ENCODE data around the gene CADPS2. TPM values are rescaled to one million over a fixed set of nuclear protein-coding genes. Genes with fewer than 3 reads are reported as not detected.

The CADPS2 gene
- total RNA-seq, 5 donors from 2014 or later (not counting 1 experiment from before 2014, with no cell fraction given): 0.15 to 0.28 (median 0.16) TPM; not detected in 2

- Histone ChIP-seq H3K9me3 (no peaks in the 10 kb centered on the region), H3K27ac (ENCODE audit: low read length) (no peak overlapping the region), H3K36me3 (ENCODE audit: control insufficient read depth in 2 of 2, extremely low read depth in 1 of 2, insufficient read depth in 1 of 2, low read length in 1 of 2) (no peaks in the 10 kb centered on the region), H3K27me3 (replicated peaks in 1 of 2; ENCODE audit: control insufficient read depth in 2 of 2, extremely low read depth in 1 of 2, insufficient read depth in 2 of 2, low read length in 1 of 2) (no peaks in the 10 kb centered on the region), H3K4me1 (ENCODE audit: control insufficient read depth in 1 of 2, extremely low read depth in 1 of 2, insufficient read depth in 2 of 2, low read length in 2 of 2) (no peaks in the 10 kb centered on the region), H3K4me3 (ENCODE audit: control insufficient read depth in 1 of 2, extremely low read depth in 1 of 2, low read length in 1 of 2) (no peak overlapping the region)
- Mint-ChIP-seq H3K4me1 (no peaks in the 10 kb centered on the region), H3K36me3 (no peaks in the 10 kb centered on the region), H3K27ac (no peak overlapping the region), H3K27me3 (no peaks in the 10 kb centered on the region), H3K4me3 (no peak overlapping the region), H3K9me3 (peaks cover 8 to 22% (median 16%) of the 10 kb centered on the region in 3 donors)
- ATAC-seq (replicated peaks in 1 of 4) (no peak), DNase-seq (no peak)
- 80% methylated on average over 1 of the region's 4 CpGs for WGBS (ENCODE audit: insufficient coverage)
- ChIA-PET CTCF (no interaction called here), POLR2A (no interaction called here)
These were observed 211.8 kb downstream of the CADPS2 start for GRCh38 chr7:122674502-122674901.

GRCh38 chr7:122673951-122674350, 212.3 kb downstream of the CADPS2 start:
- Histone ChIP-seq H3K9me3 (no peaks in the 10 kb centered on the region), H3K36me3 (ENCODE audit: control insufficient read depth in 2 of 2, extremely low read depth in 1 of 2, insufficient read depth in 1 of 2, low read length in 1 of 2) (no peaks in the 10 kb centered on the region), H3K4me1 (ENCODE audit: control insufficient read depth in 1 of 2, extremely low read depth in 1 of 2, insufficient read depth in 2 of 2, low read length in 2 of 2) (no peaks in the 10 kb centered on the region), H3K27me3 (replicated peaks in 1 of 2; ENCODE audit: control insufficient read depth in 2 of 2, extremely low read depth in 1 of 2, insufficient read depth in 2 of 2, low read length in 1 of 2) (no peaks in the 10 kb centered on the region), H3K27ac (ENCODE audit: low read length) (no peak overlapping the region), H3K4me3 (ENCODE audit: control insufficient read depth in 1 of 2, extremely low read depth in 1 of 2, low read length in 1 of 2) (no peak overlapping the region)
- Mint-ChIP-seq H3K27me3 (no peaks in the 10 kb centered on the region), H3K9me3 (peaks cover 8 to 20% (median 12%) of the 10 kb centered on the region in 3 donors), H3K36me3 (no peaks in the 10 kb centered on the region), H3K4me1 (no peaks in the 10 kb centered on the region), H3K27ac (no peak overlapping the region), H3K4me3 (no peak overlapping the region)
- CTCF ChIA-PET: interaction anchor here in 1 of 2 donors (0.5 kb wide), 1 partner anchor 579 kb away, joined by 3 read pairs; no protein-coding TSS in a partner anchor
- POLR2A ChIA-PET: no interaction called here
- 95% methylated on average over 19 of the region's 21 CpGs for WGBS (ENCODE audit: insufficient coverage)
- ATAC-seq (replicated peaks in 1 of 4) (no peak), DNase-seq (no peak)

- ATAC-seq (replicated peaks in 1 of 4) (no peak), DNase-seq (no peak)
- no peak overlapping the region for H3K27ac Mint-ChIP-seq
- Histone ChIP-seq H3K4me3 (ENCODE audit: control insufficient read depth in 1 of 2, extremely low read depth in 1 of 2, low read length in 1 of 2) (no peak overlapping the region), H3K27ac (ENCODE audit: low read length) (no peak overlapping the region), H3K4me1 (ENCODE audit: control insufficient read depth in 1 of 2, extremely low read depth in 1 of 2, insufficient read depth in 2 of 2, low read length in 2 of 2) (no peaks in the 10 kb centered on the region), H3K36me3 (ENCODE audit: control insufficient read depth in 2 of 2, extremely low read depth in 1 of 2, insufficient read depth in 1 of 2, low read length in 1 of 2) (no peaks in the 10 kb centered on the region), H3K27me3 (replicated peaks in 1 of 2; ENCODE audit: control insufficient read depth in 2 of 2, extremely low read depth in 1 of 2, insufficient read depth in 2 of 2, low read length in 1 of 2) (no peaks in the 10 kb centered on the region), H3K9me3 (no peaks in the 10 kb centered on the region)
- H3K4me3 Mint-ChIP-seq: no peak overlapping the region
- POLR2A ChIA-PET: no interaction called here
- no peaks in the 10 kb centered on the region for H3K4me1 Mint-ChIP-seq
- H3K27me3 Mint-ChIP-seq: no peaks in the 10 kb centered on the region
- CTCF ChIA-PET: no interaction called here
- no peaks in the 10 kb centered on the region for H3K36me3 Mint-ChIP-seq
- peaks cover 4 to 13% (median 8%) of the 10 kb centered on the region in 3 donors for H3K9me3 Mint-ChIP-seq
- WGBS (ENCODE audit: insufficient coverage): 94% methylated on average over 8 of the region's 8 CpGs
These were observed 213.7 kb downstream of the CADPS2 start for GRCh38 chr7:122672536-122672935.

DNA sequence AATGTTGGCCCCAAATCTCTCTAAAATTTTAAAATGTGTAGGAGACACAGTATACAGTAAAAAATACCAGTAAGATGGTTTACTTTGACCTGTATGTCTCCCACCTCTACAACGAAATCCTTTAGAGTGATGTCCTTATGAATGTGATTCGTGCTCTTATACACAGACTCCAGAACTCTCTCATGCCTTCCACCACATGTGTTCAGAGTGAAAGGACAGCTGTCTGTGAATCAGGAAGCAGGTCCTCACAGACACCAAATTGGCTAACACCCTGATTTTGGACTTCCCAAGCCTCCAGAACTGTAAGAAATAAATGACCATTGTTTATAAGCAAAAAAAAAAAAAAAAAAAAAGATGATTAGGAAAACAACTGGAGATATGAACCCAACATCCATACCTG, 222.5 kb downstream of the CADPS2 start:
- H3K27ac Mint-ChIP-seq: no peak overlapping the region
- no peak overlapping the region for H3K4me3 Mint-ChIP-seq
- no peaks in the 10 kb centered on the region for H3K4me1 Mint-ChIP-seq
- ChIA-PET POLR2A (no interaction called here), CTCF (no interaction called here)
- no peaks in the 10 kb centered on the region for H3K36me3 Mint-ChIP-seq
- Histone ChIP-seq H3K9me3 (no peaks in the 10 kb centered on the region), H3K36me3 (ENCODE audit: control insufficient read depth in 2 of 2, extremely low read depth in 1 of 2, insufficient read depth in 1 of 2, low read length in 1 of 2) (no peaks in the 10 kb centered on the region), H3K4me1 (ENCODE audit: control insufficient read depth in 1 of 2, extremely low read depth in 1 of 2, insufficient read depth in 2 of 2, low read length in 2 of 2) (no peaks in the 10 kb centered on the region), H3K4me3 (ENCODE audit: control insufficient read depth in 1 of 2, extremely low read depth in 1 of 2, low read length in 1 of 2) (no peak overlapping the region), H3K27me3 (replicated peaks in 1 of 2; ENCODE audit: control insufficient read depth in 2 of 2, extremely low read depth in 1 of 2, insufficient read depth in 2 of 2, low read length in 1 of 2) (no peaks in the 10 kb centered on the region), H3K27ac (ENCODE audit: low read length) (no peak overlapping the region)
- H3K27me3 Mint-ChIP-seq: no peaks in the 10 kb centered on the region
- peaks cover 0 to 3% (median 0%) of the 10 kb centered on the region in 3 donors for H3K9me3 Mint-ChIP-seq
- no peak for DNase-seq
- no peak for ATAC-seq (replicated peaks in 1 of 4)
- WGBS (ENCODE audit: insufficient coverage): no CpG with 5 or more reads among the region's 2 CpGs

- Histone ChIP-seq H3K4me1 (ENCODE audit: control insufficient read depth in 1 of 2, extremely low read depth in 1 of 2, insufficient read depth in 2 of 2, low read length in 2 of 2) (no peaks in the 10 kb centered on the region), H3K27ac (ENCODE audit: low read length) (no peak overlapping the region), H3K4me3 (ENCODE audit: control insufficient read depth in 1 of 2, extremely low read depth in 1 of 2, low read length in 1 of 2) (no peak overlapping the region), H3K9me3 (no peaks in the 10 kb centered on the region), H3K36me3 (ENCODE audit: control insufficient read depth in 2 of 2, extremely low read depth in 1 of 2, insufficient read depth in 1 of 2, low read length in 1 of 2) (no peaks in the 10 kb centered on the region), H3K27me3 (replicated peaks in 1 of 2; ENCODE audit: control insufficient read depth in 2 of 2, extremely low read depth in 1 of 2, insufficient read depth in 2 of 2, low read length in 1 of 2) (no peaks in the 10 kb centered on the region)
- WGBS (ENCODE audit: insufficient coverage): no CpG with 5 or more reads among the region's 2 CpGs
- Mint-ChIP-seq H3K27ac (no peak overlapping the region), H3K36me3 (no peaks in the 10 kb centered on the region), H3K27me3 (no peaks in the 10 kb centered on the region), H3K4me1 (no peaks in the 10 kb centered on the region), H3K4me3 (no peak overlapping the region), H3K9me3 (peaks cover 2 to 7% (median 3%) of the 10 kb centered on the region in 3 donors)
- ATAC-seq (replicated peaks in 1 of 4): no peak
- DNase-seq: no peak
- POLR2A ChIA-PET: no interaction called here
- CTCF ChIA-PET: no interaction called here
These were observed 227.4 kb downstream of the CADPS2 start for GRCh38 chr7:122658856-122659255.

GRCh38 chr7:122653685-122654084, 232.6 kb downstream of the CADPS2 start:
- H3K27ac ChIP-seq (ENCODE audit: low read length): no peak overlapping the region
- CTCF ChIA-PET: no interaction called here
- POLR2A ChIA-PET: no interaction called here
- no peaks in the 10 kb centered on the region for H3K9me3 ChIP-seq
- Mint-ChIP-seq H3K27ac (no peak overlapping the region), H3K4me3 (no peak overlapping the region), H3K4me1 (no peaks in the 10 kb centered on the region), H3K27me3 (no peaks in the 10 kb centered on the region), H3K36me3 (no peaks in the 10 kb centered on the region), H3K9me3 (peaks cover 4 to 7% (median 7%) of the 10 kb centered on the region in 3 donors)
- DNase-seq: no peak
- ATAC-seq (replicated peaks in 1 of 4): no peak
- no peak overlapping the region for H3K4me3 ChIP-seq (ENCODE audit: control insufficient read depth in 1 of 2, extremely low read depth in 1 of 2, low read length in 1 of 2)
- H3K36me3 ChIP-seq (ENCODE audit: control insufficient read depth in 2 of 2, extremely low read depth in 1 of 2, insufficient read depth in 1 of 2, low read length in 1 of 2): no peaks in the 10 kb centered on the region
- 40% methylated on average over 1 of the region's 5 CpGs for WGBS (ENCODE audit: insufficient coverage)
- no peaks in the 10 kb centered on the region for H3K4me1 ChIP-seq (ENCODE audit: control insufficient read depth in 1 of 2, extremely low read depth in 1 of 2, insufficient read depth in 2 of 2, low read length in 2 of 2)
- H3K27me3 ChIP-seq (replicated peaks in 1 of 2; ENCODE audit: control insufficient read depth in 2 of 2, extremely low read depth in 1 of 2, insufficient read depth in 2 of 2, low read length in 1 of 2): no peaks in the 10 kb centered on the region

DNA sequence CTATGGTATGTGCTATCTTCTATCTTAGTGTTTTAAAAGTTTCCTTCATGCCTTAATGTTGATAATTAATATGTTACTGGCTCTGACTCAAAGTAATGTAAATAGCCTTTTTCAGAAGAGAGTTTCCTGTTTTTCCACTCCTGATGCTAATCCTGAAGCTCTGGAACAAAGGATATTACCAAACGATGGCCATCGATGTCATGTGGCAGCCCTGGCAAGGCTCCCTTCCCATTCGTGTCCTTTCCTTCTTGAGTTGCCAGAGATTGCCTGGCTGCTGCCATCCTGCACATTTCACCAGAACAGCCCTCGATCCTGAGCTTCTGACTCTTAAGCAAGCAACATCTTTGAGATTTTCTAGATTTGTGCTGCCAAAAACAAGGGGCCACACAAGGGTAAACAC, 233.4 kb downstream of the CADPS2 start:
- CTCF ChIA-PET: no interaction called here
- Mint-ChIP-seq H3K27me3 (no peaks in the 10 kb centered on the region), H3K4me3 (no peak overlapping the region), H3K4me1 (no peaks in the 10 kb centered on the region), H3K9me3 (peaks cover 4 to 7% (median 7%) of the 10 kb centered on the region in 3 donors), H3K36me3 (no peaks in the 10 kb centered on the region), H3K27ac (no peak overlapping the region)
- WGBS (ENCODE audit: insufficient coverage): 74% methylated on average over 4 of the region's 4 CpGs
- Histone ChIP-seq H3K4me3 (ENCODE audit: control insufficient read depth in 1 of 2, extremely low read depth in 1 of 2, low read length in 1 of 2) (no peak overlapping the region), H3K27ac (ENCODE audit: low read length) (no peak overlapping the region), H3K4me1 (ENCODE audit: control insufficient read depth in 1 of 2, extremely low read depth in 1 of 2, insufficient read depth in 2 of 2, low read length in 2 of 2) (no peaks in the 10 kb centered on the region), H3K27me3 (replicated peaks in 1 of 2; ENCODE audit: control insufficient read depth in 2 of 2, extremely low read depth in 1 of 2, insufficient read depth in 2 of 2, low read length in 1 of 2) (no peaks in the 10 kb centered on the region), H3K36me3 (ENCODE audit: control insufficient read depth in 2 of 2, extremely low read depth in 1 of 2, insufficient read depth in 1 of 2, low read length in 1 of 2) (no peaks in the 10 kb centered on the region), H3K9me3 (no peaks in the 10 kb centered on the region)
- POLR2A ChIA-PET: no interaction called here
- DNase-seq: no peak
- ATAC-seq (replicated peaks in 1 of 4): no peak

Measured in T-cell (primary cell).